ENCODE results near the gene RAB40C.

Gene RAB40C

DNA sequence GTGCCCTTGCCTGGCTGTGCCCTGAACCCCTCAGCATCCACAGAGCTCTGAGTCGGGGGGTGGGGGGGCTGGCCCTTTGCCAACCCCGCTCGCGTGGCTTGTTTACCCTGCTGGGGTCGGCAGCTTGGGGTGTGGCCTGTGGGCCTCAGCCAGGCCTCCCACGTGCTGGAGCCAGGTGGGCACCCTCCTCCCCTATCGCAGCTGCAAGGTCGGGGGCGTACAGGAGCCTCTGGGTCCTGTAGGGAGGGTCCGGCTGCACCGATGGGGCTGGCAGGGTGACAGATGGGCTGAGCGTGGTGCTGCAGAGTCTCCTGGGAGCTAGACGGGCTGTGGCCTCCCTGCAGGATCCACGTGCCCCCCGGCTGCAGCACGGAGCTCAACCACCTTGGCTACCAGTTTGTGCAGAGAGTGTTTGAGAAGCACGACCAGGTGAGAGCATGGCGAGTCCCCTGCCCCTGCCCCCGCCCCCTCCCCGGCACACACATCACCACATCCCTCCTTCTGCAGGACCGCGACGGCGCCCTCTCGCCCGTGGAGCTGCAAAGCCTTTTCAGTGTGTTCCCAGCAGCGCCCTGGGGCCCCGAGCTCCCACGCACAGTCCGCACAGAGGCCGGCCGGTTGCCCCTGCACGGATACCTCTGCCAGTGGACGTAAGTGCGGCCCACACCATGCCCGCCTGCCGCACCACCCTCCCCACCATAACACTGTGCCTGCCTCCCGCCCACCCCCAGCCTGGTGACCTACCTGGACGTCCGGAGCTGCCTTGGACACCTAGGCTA lies 81.7 kb downstream of the RAB40C start:
- DNase-seq: no peak

DNA sequence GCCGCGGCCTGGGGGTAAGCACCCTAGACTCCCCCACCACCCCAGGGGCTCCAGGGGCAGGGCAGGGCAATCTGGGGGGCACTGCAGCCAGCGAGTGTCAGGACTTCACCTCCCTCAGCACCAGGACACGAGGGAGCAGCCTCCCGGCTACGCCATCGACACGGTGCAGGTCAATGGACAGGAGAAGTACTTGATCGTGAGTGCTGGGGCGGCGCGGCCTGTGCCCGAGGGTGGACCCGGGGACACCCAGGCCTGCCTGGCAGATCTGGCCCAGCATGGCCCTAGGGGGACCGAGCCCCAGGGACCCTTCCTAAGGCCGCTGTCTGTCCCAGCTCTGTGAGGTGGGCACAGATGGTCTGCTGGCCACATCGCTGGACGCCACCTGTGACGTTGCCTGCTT lies 82.5 kb downstream of the RAB40C start:
- no peak for DNase-seq

DNA sequence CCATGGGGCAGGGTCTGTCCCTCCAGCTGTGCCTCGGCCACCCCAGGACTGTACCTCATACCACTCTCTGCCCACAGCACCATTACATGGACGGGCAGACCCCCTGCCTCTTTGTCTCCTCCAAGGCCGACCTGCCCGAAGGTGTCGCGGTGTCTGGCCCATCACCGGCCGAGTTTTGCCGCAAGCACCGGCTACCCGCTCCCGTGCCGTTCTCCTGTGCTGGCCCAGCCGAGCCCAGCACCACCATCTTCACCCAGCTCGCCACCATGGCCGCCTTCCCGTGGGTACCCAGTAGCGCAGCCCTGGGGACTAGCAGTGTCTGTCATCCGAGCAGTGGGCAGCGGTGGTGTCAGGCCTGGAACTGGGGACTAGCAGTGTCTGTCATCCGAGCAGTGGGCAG lies 83.0 kb downstream of the RAB40C start:
- DNase-seq: no peak

DNA sequence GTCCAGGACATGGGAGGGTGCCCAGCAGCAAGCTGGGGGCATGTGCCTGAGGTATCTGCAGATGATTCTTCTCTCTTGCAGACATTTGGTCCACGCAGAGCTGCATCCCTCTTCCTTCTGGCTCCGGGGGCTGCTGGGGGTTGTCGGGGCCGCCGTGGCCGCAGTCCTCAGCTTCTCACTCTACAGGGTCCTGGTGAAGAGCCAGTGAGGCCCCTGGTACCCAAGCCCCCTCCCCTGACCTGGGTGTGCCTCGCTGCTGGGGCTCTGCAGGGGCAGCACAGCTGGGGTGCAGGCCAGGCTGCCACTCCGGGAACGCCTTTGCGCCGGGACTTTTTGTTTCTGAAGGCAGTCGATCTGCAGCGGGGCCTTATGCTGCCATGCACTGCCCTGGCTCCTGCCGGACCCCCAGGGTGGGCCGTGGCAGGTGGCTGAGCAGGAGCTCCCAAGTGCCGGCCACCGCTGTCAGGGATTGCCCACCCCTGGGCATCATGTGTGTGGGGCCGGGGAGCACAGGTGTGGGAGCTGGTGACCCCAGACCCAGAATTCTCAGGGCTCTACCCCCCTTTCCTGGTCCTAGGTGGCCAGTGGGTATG lies 83.6 kb downstream of the RAB40C start:
- DNase-seq: no peak

DNA sequence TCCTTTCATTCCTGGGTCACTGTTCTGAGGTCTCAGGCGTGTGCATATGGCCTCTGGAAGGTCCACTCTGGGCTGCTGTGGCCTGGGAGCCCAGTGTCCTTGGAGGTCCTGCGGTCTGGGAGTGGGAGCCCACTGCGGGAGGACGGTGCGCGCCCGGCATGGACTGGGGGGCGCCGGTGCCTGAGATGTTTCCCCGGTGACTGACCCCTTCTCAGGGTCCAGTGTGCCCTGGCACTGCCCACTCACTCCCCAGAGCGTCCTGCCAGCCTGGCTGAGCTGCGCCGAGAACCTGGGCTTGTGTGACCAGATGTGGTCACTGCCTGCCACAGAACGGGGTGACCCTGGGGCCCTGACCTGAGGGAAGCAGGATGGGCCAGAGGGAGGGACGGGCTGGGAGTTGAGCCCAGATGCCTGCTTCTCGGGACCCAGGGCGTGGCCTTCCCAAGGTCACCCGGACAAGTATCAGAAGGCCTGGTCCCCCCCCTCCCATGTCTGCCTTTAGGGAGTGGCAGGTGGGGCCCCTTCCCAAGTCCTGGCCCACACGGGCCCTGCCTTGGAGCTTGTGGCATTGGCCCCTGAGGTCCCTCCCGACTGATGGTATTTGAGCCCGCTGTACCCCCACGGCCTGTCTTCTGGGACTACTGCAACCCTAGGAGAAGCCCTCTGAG lies 84.5 kb downstream of the RAB40C start:
- DNase-seq: no peak

DNA sequence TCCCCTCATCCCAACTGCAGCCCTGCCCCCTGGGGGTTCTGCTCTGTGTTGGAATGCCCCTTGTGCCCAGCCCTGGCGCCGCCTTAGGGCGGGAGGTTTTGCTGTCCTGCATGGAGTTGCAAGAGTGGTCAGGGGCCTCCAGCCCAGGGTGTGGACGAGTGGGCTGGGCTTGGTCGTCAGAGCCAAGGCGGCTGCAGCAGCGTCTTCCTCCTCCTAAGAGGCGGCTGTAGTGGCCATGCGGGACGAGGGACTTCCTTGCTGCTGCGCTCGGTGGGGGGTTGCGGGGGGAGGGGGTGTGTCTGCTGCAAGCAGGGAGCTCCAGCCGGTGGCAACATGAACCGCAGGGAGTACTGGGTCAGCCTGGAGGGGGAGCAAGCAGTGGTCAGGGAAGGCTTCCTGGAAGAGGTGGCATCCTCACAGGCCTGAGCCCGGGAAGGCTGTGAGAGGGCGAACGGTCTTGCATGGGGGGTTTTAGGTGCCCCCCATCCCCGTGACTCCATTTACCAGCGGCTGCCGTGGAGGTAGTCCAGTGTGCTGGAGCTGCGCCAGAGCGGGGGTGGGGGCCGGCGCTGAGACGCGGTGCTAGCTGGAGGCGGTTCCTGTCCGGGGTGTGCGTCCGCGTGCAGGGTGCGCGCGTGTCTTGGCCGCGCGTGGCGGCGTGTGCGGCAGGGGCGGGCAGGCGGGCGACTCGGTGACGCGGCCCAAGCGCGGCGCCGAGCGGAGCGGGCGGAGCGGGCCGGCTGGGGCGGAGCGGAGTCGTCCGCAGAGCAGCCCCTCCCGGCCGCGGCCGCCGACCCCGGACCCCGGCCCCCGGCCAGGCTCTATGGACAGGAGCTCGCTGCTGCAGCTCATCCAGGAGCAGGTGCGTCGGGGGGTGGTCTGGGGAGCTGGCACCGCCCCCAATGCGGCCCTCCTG lies 85.4 kb downstream of the RAB40C start, which contains the start of gene RHBDL1:
Gene RHBDL1, plus strand, starts transcription at position 704 of the 916 bp plus-strand sequence. Its CDS starts 120 bp downstream, at position 824.
- DNase-seq: no peak

DNA sequence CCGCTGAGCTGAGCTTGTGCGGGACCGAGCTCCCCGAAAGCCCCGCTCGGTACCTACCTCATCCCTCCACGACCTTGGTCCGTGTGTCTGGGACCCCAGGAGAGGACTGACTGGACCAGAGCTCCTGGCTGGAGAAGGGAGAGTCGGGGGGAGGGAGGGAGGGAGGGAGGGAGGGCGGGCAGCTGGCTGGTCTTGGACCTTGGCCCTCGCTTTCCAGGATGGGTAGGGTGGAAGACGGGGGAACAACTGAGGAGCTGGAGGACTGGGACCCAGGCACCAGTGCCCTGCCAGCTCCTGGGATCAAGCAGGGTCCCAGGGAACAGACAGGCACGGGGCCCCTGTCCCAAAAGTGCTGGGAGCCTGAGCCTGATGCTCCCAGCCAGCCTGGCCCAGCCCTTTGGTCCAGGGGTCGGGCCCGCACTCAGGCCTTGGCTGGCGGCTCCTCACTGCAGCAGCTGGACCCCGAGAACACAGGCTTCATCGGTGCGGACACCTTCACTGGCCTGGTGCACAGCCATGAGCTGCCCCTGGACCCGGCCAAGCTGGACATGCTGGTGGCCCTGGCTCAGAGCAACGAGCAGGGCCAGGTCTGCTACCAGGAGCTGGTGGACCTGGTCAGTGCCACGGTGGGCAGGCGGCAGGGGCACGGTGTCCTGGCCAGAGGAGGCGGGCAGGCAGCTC lies 86.2 kb downstream of the RAB40C start:
- no peak for DNase-seq

DNA sequence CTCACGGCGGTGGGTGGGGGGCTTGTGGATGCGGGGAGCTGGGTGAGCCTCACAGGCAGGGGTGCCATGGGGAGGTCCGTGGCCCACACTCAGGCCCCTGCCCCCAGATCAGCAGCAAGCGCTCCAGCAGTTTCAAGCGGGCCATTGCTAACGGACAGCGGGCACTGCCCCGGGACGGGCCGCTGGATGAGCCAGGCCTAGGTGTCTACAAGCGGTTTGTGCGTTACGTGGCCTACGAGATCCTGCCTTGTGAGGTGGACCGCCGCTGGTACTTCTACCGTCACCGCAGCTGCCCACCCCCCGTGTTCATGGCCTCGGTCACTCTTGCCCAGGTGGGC lies 86.7 kb downstream of the RAB40C start:
- DNase-seq: no peak

DNA sequence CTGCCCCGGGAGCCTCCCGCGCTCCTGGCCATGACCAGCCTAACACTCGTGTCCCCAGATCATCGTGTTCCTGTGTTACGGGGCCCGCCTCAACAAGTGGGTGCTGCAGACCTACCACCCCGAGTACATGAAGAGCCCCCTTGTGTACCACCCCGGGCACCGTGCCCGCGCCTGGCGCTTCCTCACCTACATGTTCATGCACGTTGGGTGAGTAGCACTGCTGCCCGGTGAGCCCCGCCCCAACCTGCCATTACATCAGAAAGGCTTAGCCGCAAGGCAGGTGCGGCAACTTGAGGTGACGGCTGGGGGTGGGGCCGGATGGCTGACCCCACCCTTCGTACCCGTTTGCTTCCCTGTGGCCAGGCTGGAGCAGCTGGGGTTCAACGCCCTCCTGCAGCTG lies 87.0 kb downstream of the RAB40C start:
- no peak for DNase-seq

DNA sequence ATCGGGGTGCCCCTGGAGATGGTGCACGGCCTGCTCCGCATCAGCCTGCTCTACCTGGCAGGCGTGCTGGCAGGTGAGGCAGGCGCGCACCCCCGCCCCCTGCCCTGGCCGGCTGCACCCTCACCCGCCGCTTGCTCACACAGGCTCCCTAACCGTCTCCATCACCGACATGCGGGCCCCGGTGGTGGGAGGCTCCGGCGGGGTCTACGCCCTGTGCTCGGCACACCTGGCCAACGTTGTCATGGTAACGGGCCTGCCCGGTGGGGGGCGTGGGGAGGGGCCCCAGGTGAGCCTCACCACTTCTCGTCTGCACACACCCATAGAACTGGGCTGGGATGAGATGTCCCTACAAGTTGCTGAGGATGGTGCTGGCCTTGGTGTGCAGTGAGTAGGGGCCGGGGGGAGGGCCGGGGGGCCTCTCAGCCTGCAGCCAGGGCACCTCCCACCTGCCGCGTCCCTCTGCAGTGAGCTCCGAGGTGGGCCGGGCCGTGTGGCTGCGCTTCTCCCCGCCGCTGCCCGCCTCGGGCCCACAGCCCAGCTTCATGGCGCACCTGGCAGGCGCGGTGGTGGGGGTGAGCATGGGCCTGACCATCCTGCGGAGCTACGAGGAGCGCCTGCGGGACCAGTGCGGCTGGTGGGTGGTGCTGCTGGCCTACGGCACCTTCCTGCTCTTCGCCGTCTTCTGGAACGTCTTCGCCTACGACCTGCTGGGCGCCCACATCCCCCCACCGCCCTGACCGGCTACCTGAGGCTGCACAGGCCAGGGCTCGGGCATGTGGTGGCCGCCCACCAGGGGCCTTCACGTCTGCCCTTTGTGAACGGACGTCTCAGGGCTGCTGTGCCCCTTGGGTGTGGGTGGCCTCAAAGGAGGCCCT lies 87.7 kb downstream of the RAB40C start:
- no peak for DNase-seq

DNA sequence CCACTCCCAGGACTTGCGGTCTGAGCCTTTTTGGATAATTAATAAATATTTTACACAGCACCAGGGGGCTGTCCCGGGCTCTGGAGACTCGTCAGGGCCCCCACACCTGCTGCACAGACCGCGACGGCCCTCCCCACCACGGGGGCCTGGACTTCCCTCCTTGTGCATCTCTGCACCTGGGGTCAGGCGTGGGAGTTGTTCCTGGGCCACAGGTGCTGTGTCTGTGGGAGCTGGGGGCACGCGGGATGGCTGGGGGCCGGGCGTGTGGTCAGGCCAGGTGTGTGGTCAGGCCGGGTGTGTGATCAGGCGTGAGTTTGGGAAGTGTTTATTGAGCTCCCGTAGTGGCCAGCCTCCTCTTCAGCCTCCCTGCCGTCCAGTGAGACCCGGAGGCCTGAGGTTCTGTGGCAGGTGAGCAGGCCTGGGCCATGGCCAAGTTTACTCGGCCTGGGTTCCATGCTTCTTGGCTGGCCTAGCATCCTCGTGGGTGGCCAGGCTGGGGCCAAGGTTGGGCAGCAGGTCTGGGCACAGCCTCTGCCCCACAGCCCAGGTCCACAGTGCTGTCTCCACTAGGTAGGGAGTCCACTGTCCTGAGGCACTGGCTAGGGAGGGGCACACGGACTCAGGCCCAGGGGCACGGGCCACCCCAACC lies 88.5 kb downstream of the RAB40C start:
- DNase-seq: no peak

Measured in stimulated activated CD8-positive, alpha-beta memory T cell treated with anti-CD3 and anti-CD28 coated beads, Interleukin-4, amount 100 ng/mL, for 48 hours (primary cell).